ENCODE data around the gene VASH2.
"Not testable (repeated sequence)": the region's sequence is repeated elsewhere in the genome, so short reads cannot be mapped to it uniquely, and the experiment has no call there.

Gene VASH2

GRCh38 chr1:212950243-212951125, at the start of gene VASH2:
VASH2 (plus strand) TSS chr1:212950541; CDS start chr1:212951543, 1,002 bp downstream.
- DNase-seq (ENCODE audit: low read depth) = peak; percentile 30

GRCh38 chr1:212901290-212901689, 49.1 kb upstream of the VASH2 start:
- DNase-seq (ENCODE audit: low read depth) = no peak

GRCh38 chr1:212902054-212902453, 48.3 kb upstream of the VASH2 start:
- no peak for DNase-seq (ENCODE audit: low read depth)

GRCh38 chr1:212903664-212904063, 46.7 kb upstream of the VASH2 start:
- DNase-seq (ENCODE audit: low read depth) = no peak

- not testable (repeated sequence) for DNase-seq (ENCODE audit: low read depth)
These were observed 42.3 kb upstream of the VASH2 start for GRCh38 chr1:212908071-212908470.

- DNase-seq (ENCODE audit: low read depth) = no peak
These were observed 41.4 kb upstream of the VASH2 start for GRCh38 chr1:212908971-212909370.

GRCh38 chr1:212909652-212910063, 40.7 kb upstream of the VASH2 start:
- no peak for DNase-seq (ENCODE audit: low read depth)

- DNase-seq (ENCODE audit: low read depth) = not testable (repeated sequence)
These were observed 40.1 kb upstream of the VASH2 start for GRCh38 chr1:212910213-212910612.

GRCh38 chr1:212913638-212914037, 36.7 kb upstream of the VASH2 start:
- not testable (repeated sequence) for DNase-seq (ENCODE audit: low read depth)

GRCh38 chr1:212914110-212914509, 36.2 kb upstream of the VASH2 start:
- not testable (repeated sequence) for DNase-seq (ENCODE audit: low read depth)

- no peak for DNase-seq (ENCODE audit: low read depth)
These were observed 35.6 kb upstream of the VASH2 start for GRCh38 chr1:212914789-212915188.

- DNase-seq (ENCODE audit: low read depth) = no peak
These were observed 34.9 kb upstream of the VASH2 start for GRCh38 chr1:212915245-212916091.

GRCh38 chr1:212916481-212917133, 33.7 kb upstream of the VASH2 start:
- no peak for DNase-seq (ENCODE audit: low read depth)

- DNase-seq (ENCODE audit: low read depth) = no peak
These were observed 33.2 kb upstream of the VASH2 start for GRCh38 chr1:212917134-212917485.

GRCh38 chr1:212917858-212918257, 32.5 kb upstream of the VASH2 start:
- DNase-seq (ENCODE audit: low read depth) = no peak

GRCh38 chr1:212918824-212919223, 31.5 kb upstream of the VASH2 start:
- DNase-seq (ENCODE audit: low read depth) = no peak

- no peak for DNase-seq (ENCODE audit: low read depth)
These were observed 30.1 kb upstream of the VASH2 start for GRCh38 chr1:212920246-212920645.

GRCh38 chr1:212920896-212921295, 29.4 kb upstream of the VASH2 start:
- DNase-seq (ENCODE audit: low read depth) = no peak

- DNase-seq (ENCODE audit: low read depth) = no peak
These were observed 28.3 kb upstream of the VASH2 start for GRCh38 chr1:212922016-212922415.

GRCh38 chr1:212926372-212926771, 24.0 kb upstream of the VASH2 start:
- no peak for DNase-seq (ENCODE audit: low read depth)

- no peak for DNase-seq (ENCODE audit: low read depth)
These were observed 21.7 kb upstream of the VASH2 start for GRCh38 chr1:212928323-212929291.

All from GM04504 (cell line).